Natural killer cell (primary cell): Measurements from ENCODE around the gene ERCC3. TPM values are rescaled to one million over a fixed set of nuclear protein-coding genes. Genes with fewer than 3 reads are reported as not detected.
"Not testable (repeated sequence)": the region's sequence is repeated elsewhere in the genome, so short reads cannot be mapped to it uniquely, and the experiment has no call there.

Experiments used
- ATAC-seq, 3 donors: fragments of 150-1000 bp in 2 of 3; fragments of 200-7000 bp in 1 of 3; cut with Tn5 transposase; 1 replicate in 1 of 3; 2 replicates in 2 of 3; pipeline ENCODE4 v1.10.0; 2021; ENCODE audit warnings: mild to moderate bottlenecking in 2 of 3, moderate library complexity in 2 of 3
- DNase-seq, 2 donors: peaks; one replicate each; pipeline versions ENCODE4 v3.0.0 to v3.0.0-alpha.2; 2013 to 2021; ENCODE audit warnings: mixed read lengths in 1 of 2
- H3K27ac ChIP-seq: one replicate; pipeline ENCODE4 v1.5.1; 2013; ENCODE audit warnings: mild to moderate bottlenecking, low read length
- H3K27me3 ChIP-seq: one replicate; pipeline ENCODE4 v1.6.1; 2013; ENCODE audit warnings: low read length; ENCODE audit not compliant: control insufficient read depth, insufficient read depth
- H3K36me3 ChIP-seq: one replicate; pipeline ENCODE4 v1.6.1; 2013; ENCODE audit warnings: low read length; ENCODE audit not compliant: control insufficient read depth, insufficient read depth
- H3K4me1 ChIP-seq: one replicate; pipeline ENCODE4 v1.6.1; 2013; ENCODE audit warnings: low read length; ENCODE audit not compliant: control insufficient read depth, insufficient read depth
- H3K4me3 ChIP-seq: one replicate; pipeline ENCODE4 v1.5.1; 2013; ENCODE audit warnings: low read length
- H3K9me3 ChIP-seq: one replicate; pipeline ENCODE4 v1.6.1; 2013; ENCODE audit warnings: low read length; ENCODE audit not compliant: control insufficient read depth, insufficient read depth
- H3K27ac Mint-ChIP-seq, 2 donors: one replicate each; pipeline ENCODE4 v1.8.0; 2022; ENCODE audit warnings: mild to moderate bottlenecking in 2 of 2, mixed read lengths in 2 of 2, moderate library complexity in 1 of 2
- H3K27me3 Mint-ChIP-seq, 2 donors: one replicate each; pipeline ENCODE4 v1.8.0; 2022; ENCODE audit warnings: low read depth in 2 of 2, mixed read lengths in 2 of 2
- H3K36me3 Mint-ChIP-seq: one replicate; pipeline ENCODE4 v1.8.0; 2022; ENCODE audit warnings: mixed read lengths
- H3K4me1 Mint-ChIP-seq, 2 donors: one replicate each; pipeline ENCODE4 v1.8.0; 2022; ENCODE audit warnings: mixed read lengths in 2 of 2
- H3K4me3 Mint-ChIP-seq: one replicate; pipeline ENCODE4 v1.8.0; 2022; ENCODE audit warnings: mild to moderate bottlenecking, moderate library complexity, mixed read lengths
- H3K9me3 Mint-ChIP-seq, 2 donors: one replicate each; pipeline ENCODE4 v1.8.0; 2022; ENCODE audit warnings: mixed read lengths in 2 of 2
- CTCF ChIP-seq: fragments of 200-600 bp; IDR thresholded peaks from one replicate; pipeline ENCODE4 v1.8.0; 2022; ENCODE audit warnings: antibody characterized with exemption
- WGBS: methylation state at CpG from one replicate; pipeline ENCODE4 v1.1.7; 2013; ENCODE audit warnings: missing lambda C conversion rate; ENCODE audit not compliant: insufficient coverage; 5-methylcytosine and 5-hydroxymethylcytosine counted together
- intact Hi-C: fragments of 100-400 bp; cut with micrococcal nuclease; formaldehyde crosslinking; loops from one replicate; pipeline ENCODE4 v1.14.2; 2022
- total RNA-seq, 4 donors: library from RNA; stranded (reverse); fragments of 120-200 nt in 1 of 4; gene quantifications; one replicate each; pipeline versions ENCODE4 v1.2.3 to v1.2.4, GENCODE V29; 2013 to 2022

Gene ERCC3
- total RNA-seq, 3 donors from 2014 or later (not counting 1 experiment from before 2014, with no cell fraction given), result 56.3 to 70.0 (median 61.7) TPM

- Histone ChIP-seq H3K27me3 (peaks cover 27% of the 10 kb centered on the region), H3K36me3 (no peaks in the 10 kb centered on the region), H3K4me3 (no peak overlapping the region), H3K4me1 (peaks cover 18% of the 10 kb centered on the region), H3K27ac (no peak overlapping the region), H3K9me3 (no peaks in the 10 kb centered on the region)
- Mint-ChIP-seq H3K4me1 (peaks cover 8 to 14% of the 10 kb centered on the region in 2 donors), H3K9me3 (no peaks in the 10 kb centered on the region), H3K27ac (no peak overlapping the region), H3K4me3 (no peak overlapping the region), H3K27me3 (peaks cover 42 to 80% of the 10 kb centered on the region in 2 donors), H3K36me3 (peaks cover 8% of the 10 kb centered on the region)
- no peak for TF ChIP-seq CTCF
- DNase-seq (no peak), ATAC-seq (no peak)
- no CpG with 5 or more reads among the region's 2 CpGs for WGBS
- intact Hi-C loops, result no loop called here
These were observed 77.8 kb downstream of the ERCC3 start for GRCh38 chr2:127216095-127216494.

- H3K27ac Mint-ChIP-seq, intact Hi-C loops, H3K9me3 ChIP-seq, ATAC-seq, H3K36me3 ChIP-seq, H3K4me3 Mint-ChIP-seq, DNase-seq, H3K4me1 Mint-ChIP-seq, H3K36me3 Mint-ChIP-seq, H3K9me3 Mint-ChIP-seq, H3K4me1 ChIP-seq, H3K27ac ChIP-seq, H3K4me3 ChIP-seq: not testable (repeated sequence)
- peaks cover 46 to 87% of the 10 kb centered on the region in 2 donors for H3K27me3 Mint-ChIP-seq
- H3K27me3 ChIP-seq, result peaks cover 18% of the 10 kb centered on the region
- 89% methylated on average over 2 of the region's 2 CpGs for WGBS
These were observed 79.7 kb downstream of the ERCC3 start for GRCh38 chr2:127214201-127214600.

- 91% methylated on average over 4 of the region's 4 CpGs for WGBS
- H3K27me3 Mint-ChIP-seq, result peaks cover 19 to 52% of the 10 kb centered on the region in 2 donors
These were observed 85.6 kb downstream of the ERCC3 start for GRCh38 chr2:127208313-127208712.

More at GRCh38 chr2:127208313-127208712, 85.6 kb downstream of the ERCC3 start:
- H3K27ac ChIP-seq, result no peak overlapping the region
- intact Hi-C loops, result no loop called here
- no peak for TF ChIP-seq CTCF
- no peak overlapping the region for H3K4me3 ChIP-seq
- DNase-seq, result no peak
- no peak overlapping the region for H3K4me3 Mint-ChIP-seq
- H3K36me3 ChIP-seq, result no peaks in the 10 kb centered on the region
- no peaks in the 10 kb centered on the region for H3K27me3 ChIP-seq
- ATAC-seq, result no peak
- no peaks in the 10 kb centered on the region for H3K9me3 Mint-ChIP-seq
- H3K4me1 ChIP-seq, result no peaks in the 10 kb centered on the region
- H3K36me3 Mint-ChIP-seq, result no peaks in the 10 kb centered on the region
- H3K9me3 ChIP-seq, result no peaks in the 10 kb centered on the region
- no peaks in the 10 kb centered on the region for H3K4me1 Mint-ChIP-seq
- H3K27ac Mint-ChIP-seq, result no peak overlapping the region

Other genes starting within 250 kb of the ERCC3 start
- 100 to 1,000 TPM in 2 of 3 donors, 10 to 100 TPM in 1; 73.5 to 131 (median 107) TPM for gene BIN1, start 187.0 kb downstream of the ERCC3 start, total RNA-seq
- not detected for gene CYP27C1, start 73.8 kb downstream of the ERCC3 start, total RNA-seq
- 100 to 1,000 TPM in 2 of 3 donors, 10 to 100 TPM in 1; 99.4 to 109 (median 106) TPM for gene MAP3K2, start 93.8 kb upstream of the ERCC3 start, total RNA-seq
- gene PROC, start 124.3 kb upstream of the ERCC3 start, total RNA-seq, result not detected
- 10 to 100 TPM; 21.7 to 27.1 (median 23.9) TPM for gene IWS1, start 232.3 kb upstream of the ERCC3 start, total RNA-seq
- gene MYO7B, start 241.5 kb upstream of the ERCC3 start, total RNA-seq, result under 1 TPM; 0.14 to 0.45 (median 0.25) TPM